ENCODE results near the gene LRRC74B.
A peak's percentile ranks its signal among the peaks of the same experiment; 100 is the strongest.
"Not testable (repeated sequence)": the region's sequence is repeated elsewhere in the genome, so short reads cannot be mapped to it uniquely, and the experiment has no call there.

Gene LRRC74B

DNA sequence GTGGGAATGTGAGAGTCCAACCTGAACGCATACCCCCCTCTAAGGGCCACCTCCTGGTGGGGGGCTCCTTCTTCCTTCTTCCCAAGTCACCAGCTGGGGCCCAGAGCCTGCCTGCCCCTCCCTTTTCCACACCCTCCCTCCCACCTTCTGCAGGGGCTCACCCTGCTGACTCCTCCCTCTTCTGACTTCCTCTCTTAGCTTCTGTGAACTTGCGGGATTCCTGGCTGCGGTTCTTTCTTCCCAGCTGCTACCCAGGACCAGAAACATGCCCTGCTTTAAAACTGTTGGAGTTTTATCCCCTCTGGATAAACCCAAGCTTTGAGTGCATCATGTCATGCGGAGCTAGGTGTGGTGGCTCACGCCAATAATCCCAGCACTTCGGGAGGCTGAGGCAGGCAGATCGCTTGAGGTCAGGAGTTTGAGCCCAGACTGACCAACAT lies 10.2 kb downstream of the LRRC74B start:
- peak; percentile 63 for DNase-seq (ENCODE audit: low read depth)
- TF ChIP-seq POLR2A (IDR thresholded peaks at IDR 0.05; ENCODE audit: extremely low read depth, insufficient read length) (no peak), MYC (IDR thresholded peaks at IDR 0.05; ENCODE audit: low read depth, low read length) (no peak)
- TF ChIP-seq, protein P1, sequence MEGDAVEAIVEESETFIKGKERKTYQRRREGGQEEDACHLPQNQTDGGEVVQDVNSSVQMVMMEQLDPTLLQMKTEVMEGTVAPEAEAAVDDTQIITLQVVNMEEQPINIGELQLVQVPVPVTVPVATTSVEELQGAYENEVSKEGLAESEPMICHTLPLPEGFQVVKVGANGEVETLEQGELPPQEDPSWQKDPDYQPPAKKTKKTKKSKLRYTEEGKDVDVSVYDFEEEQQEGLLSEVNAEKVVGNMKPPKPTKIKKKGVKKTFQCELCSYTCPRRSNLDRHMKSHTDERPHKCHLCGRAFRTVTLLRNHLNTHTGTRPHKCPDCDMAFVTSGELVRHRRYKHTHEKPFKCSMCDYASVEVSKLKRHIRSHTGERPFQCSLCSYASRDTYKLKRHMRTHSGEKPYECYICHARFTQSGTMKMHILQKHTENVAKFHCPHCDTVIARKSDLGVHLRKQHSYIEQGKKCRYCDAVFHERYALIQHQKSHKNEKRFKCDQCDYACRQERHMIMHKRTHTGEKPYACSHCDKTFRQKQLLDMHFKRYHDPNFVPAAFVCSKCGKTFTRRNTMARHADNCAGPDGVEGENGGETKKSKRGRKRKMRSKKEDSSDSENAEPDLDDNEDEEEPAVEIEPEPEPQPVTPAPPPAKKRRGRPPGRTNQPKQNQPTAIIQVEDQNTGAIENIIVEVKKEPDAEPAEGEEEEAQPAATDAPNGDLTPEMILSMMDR (IDR thresholded peaks at IDR 0.05; ENCODE audit: low read depth, low read length), result no peak
- TF ChIP-seq, protein P2, sequence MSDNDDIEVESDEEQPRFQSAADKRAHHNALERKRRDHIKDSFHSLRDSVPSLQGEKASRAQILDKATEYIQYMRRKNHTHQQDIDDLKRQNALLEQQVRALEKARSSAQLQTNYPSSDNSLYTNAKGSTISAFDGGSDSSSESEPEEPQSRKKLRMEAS (IDR thresholded peaks at IDR 0.05; ENCODE audit: low read depth, low read length), result no peak
- no peak overlapping the region for H3K4me3 ChIP-seq (ENCODE audit: low read depth, low read length)

DNA sequence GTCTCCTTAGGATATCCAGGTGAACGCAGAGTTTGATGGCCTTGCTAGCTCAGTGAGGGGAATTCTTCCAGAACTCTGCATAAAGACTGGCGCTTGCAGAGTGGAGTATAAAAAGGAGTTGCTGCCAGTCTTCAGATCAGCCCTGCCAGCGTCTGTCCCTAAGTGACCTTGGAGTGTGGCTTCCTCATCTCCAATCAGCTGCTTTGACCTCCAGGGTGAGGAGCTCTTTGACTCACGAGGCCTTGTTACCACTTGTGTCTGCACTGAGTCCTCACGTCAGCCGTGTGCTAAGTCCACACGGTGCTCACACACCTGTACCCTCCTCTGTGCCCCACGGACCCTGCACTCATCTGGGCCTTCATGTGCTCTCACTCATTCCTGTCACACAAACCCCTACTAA lies 14.6 kb downstream of the LRRC74B start:
- DNase-seq (ENCODE audit: low read depth), result peak; percentile 54
- not testable (repeated sequence) for H3K4me3 ChIP-seq (ENCODE audit: low read depth, low read length)

DNA sequence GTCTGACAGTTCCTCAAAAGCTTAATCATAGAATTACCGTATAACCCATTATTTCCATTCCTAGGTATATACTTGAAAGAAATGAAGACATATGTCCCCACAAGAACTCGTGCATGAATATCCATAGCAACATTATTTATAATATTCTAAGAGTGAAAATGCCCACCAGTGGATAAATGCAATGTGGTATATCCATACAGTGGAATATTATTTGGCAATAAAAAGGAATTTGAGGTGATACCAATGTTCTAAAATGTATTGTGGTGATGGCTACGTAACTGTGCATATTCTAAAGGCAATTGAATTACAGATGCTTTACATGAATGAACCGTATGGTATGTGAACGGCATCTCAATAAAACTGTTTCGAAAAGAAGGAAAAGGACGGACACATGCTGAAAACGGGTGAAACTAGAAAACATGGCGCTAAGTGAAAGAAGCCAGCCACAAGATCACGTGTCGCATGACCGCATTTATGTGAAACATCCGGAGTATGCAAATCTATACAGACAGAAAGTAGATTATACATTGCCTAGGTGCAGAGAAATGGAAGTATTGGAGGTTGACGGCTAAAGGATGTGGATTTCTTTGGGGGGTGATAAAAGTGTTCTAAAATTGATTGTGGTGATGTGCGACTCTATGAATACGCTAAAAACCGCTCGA lies 16.0 kb downstream of the LRRC74B start:
- not testable (repeated sequence) for DNase-seq (ENCODE audit: low read depth); H3K4me3 ChIP-seq (ENCODE audit: low read depth, low read length)

DNA sequence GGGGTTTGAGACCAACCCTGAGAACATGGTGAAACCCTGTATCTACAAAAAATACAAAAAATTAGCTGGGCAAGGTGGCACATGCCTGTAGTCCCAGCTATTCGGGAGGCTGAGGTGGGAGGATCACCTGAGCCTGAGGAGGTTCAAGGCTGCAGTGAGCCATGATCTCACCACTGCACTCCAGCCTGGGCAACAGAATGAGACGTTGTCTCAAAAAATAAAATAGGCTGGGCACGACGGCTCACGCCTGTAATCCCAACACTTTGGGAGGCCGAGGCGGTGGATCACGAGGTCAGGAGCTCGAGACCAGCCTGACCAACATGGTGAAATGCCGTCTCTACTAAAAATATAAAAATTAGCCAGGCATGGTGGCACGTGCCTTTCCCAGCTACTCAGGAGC lies 18.7 kb downstream of the LRRC74B start:
- DNase-seq (ENCODE audit: low read depth), result not testable (repeated sequence)

DNA sequence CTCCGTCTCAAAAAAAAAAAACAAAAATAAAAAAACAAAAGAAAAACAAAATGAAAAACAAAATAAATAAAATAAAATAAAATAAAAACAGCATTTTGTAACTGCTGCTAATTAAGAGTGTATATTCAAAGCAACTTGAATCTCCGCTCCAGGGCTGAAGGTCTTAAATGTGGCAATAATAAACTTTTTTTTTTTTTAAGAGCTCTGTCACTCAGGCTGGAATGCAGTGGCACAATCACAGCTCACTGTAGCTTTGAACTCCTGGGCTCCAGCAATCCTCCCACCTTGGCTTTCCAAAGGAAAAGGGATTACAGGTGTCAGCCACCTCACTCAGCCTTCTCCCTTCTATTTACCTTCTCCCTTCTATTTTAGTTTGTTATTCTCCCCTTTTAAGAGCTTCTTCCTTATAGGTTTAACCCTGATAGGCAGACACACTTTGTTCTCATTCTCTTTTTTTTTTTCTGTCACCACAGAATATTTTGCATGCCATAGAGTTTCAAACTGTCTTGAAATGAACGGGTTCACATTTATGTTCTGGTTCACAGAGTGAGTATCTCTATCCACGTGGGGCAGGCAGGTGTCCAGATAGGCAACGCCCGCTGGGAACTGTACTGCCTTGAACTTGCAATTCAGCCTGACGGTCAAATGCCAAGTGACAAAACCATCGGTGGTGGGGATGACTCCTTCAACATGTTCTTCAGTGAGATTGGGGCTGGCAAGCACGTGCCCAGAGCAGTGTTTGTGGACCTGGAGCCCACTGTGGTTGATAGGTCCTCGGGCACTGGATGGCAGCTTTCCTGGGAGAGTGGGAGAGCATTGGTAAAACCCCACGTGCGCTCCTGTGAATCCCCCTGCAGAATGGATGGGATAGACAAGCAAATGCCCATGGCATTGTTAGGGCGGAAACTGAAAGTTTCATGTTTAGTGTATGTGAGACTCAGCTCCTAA lies 19.4 kb downstream of the LRRC74B start:
- no peak for DNase-seq (ENCODE audit: low read depth)
- H3K4me3 ChIP-seq (ENCODE audit: low read depth, low read length), result no peak overlapping the region
- TF ChIP-seq, protein P1 (IDR thresholded peaks at IDR 0.05; ENCODE audit: low read depth, low read length), result no peak
- TF ChIP-seq MYC (IDR thresholded peaks at IDR 0.05; ENCODE audit: low read depth, low read length), result no peak
- no peak for TF ChIP-seq POLR2A (IDR thresholded peaks at IDR 0.05; ENCODE audit: extremely low read depth, insufficient read length)
- TF ChIP-seq, protein P2 (IDR thresholded peaks at IDR 0.05; ENCODE audit: low read depth, low read length), result no peak

More for the DNA sequence above, 18.7 kb downstream of the LRRC74B start:
- not testable (repeated sequence) for H3K4me3 ChIP-seq (ENCODE audit: low read depth, low read length)

DNA sequence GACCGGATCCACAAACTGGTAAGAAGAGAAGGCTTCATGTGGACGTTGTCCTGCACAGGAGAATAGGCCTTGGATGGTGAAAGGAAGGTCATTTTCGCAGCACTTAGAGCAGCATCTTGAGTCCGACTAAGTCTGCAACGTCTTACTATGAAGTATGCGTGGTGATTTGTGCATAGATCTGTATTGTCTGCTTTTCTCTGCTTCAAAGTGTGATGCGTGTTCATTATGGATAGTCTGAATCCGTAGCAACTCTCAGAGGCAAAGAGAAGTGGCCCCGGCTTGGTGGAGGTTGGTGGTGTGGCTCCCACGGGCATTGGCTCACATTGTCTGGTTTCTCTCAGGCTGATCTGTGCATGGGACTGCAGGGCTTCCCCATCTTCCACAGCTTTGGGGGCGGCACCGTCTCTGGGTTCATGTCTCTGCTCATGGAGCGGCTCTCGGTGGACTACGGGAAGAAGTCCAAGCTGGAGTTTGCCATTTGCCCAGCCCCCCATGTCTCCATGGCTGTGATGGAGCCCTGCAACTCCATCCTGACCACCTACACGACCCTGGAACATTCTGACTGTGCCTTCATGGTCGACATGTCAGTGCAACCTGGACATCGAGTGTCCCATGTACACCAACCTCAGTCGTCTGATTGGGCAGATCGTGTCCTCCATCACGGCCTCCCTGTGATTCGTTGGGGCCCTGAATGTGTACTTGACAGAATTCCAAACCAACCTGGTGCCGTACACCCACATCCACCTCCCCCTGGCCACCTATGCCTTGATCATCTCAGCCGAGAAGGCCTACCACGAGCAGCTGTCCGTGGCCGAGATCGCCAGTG lies 21.5 kb downstream of the LRRC74B start:
- DNase-seq (ENCODE audit: low read depth), result no peak
- H3K4me3 ChIP-seq (ENCODE audit: low read depth, low read length), result no peak overlapping the region
- TF ChIP-seq, protein P2 (IDR thresholded peaks at IDR 0.05; ENCODE audit: low read depth, low read length), result no peak
- no peak for TF ChIP-seq POLR2A (IDR thresholded peaks at IDR 0.05; ENCODE audit: extremely low read depth, insufficient read length)
- no peak for TF ChIP-seq MYC (IDR thresholded peaks at IDR 0.05; ENCODE audit: low read depth, low read length)
- TF ChIP-seq, protein P1 (IDR thresholded peaks at IDR 0.05; ENCODE audit: low read depth, low read length), result no peak

DNA sequence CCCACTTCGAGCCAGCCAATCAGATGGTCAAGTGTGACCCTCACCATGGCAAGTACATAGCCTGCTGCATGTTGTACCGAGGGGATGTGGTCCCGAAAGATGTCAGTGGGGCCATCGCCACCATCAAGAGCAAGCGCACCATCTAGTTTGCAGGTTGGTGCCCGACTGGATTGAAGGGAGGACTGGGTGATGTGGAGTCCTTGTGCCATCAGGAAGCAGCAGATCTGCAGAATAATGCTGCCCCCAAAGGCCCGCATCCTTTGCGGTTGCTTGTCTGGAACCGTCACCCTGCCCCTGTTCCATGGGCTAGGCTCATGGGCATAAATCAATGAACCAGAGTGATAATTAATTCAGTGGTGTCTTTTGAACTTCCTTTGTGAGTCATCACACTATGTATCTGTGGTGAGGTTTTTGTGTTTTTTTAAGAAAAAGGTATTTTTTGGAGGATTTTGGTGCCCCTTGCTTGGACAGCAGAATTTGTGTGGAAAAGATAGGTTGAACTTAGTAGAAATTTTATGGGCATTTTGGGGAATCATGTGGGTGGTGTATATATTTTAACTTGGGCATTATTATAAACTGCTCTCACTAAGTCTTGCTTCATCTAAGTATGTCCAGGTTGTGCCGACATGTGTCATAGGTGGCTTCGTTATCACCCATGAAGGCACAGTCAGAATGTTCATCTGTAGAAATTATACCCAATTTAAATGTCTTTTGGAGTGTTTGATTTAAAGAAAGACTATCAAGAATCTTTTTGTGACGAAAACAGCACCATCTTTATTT lies 22.3 kb downstream of the LRRC74B start:
- DNase-seq (ENCODE audit: low read depth), result no peak
- TF ChIP-seq POLR2A (IDR thresholded peaks at IDR 0.05; ENCODE audit: extremely low read depth, insufficient read length), result no peak
- TF ChIP-seq MYC (IDR thresholded peaks at IDR 0.05; ENCODE audit: low read depth, low read length), result no peak
- H3K4me3 ChIP-seq (ENCODE audit: low read depth, low read length), result no peak overlapping the region
